HepG2 (cell line): ENCODE data around the gene FOXA1. TPM values are rescaled to one million over a fixed set of nuclear protein-coding genes. Genes with fewer than 3 reads are reported as not detected.

ENCODE experiments used
- ASH2L ChIP-seq: fragments of 300-600, 200-600 bp; sonication (generic); IDR thresholded peaks from 2 replicates; pipeline ENCODE4 v1.7.0; 2017; ENCODE audit warnings: low read depth, mild to moderate bottlenecking, moderate library complexity, mixed read lengths, low read length; ENCODE audit not compliant: insufficient read length
- GABPA ChIP-seq, 2 experiments: IDR thresholded peaks; 2 replicates each; pipeline ENCODE4 v1.6.1; 2011 to 2016; ENCODE audit warnings: low read depth in 2 of 2, low read length in 1 of 2, missing biosample characterization in 1 of 2, missing genetic modification characterization in 1 of 2
- HOXA5 ChIP-seq: sonication (generic); formaldehyde crosslinking; IDR thresholded peaks from 2 replicates; pipeline ENCODE4 v1.4.0; 2020; ENCODE audit warnings: missing genetic modification reagents
- HOXA7 ChIP-seq: sonication (generic); formaldehyde crosslinking; IDR thresholded peaks from 2 replicates; pipeline ENCODE4 v1.8.1; 2022; ENCODE audit warnings: mild to moderate bottlenecking, missing genetic modification reagents, moderate library complexity
- KMT2B ChIP-seq: IDR thresholded peaks from 2 replicates; pipeline ENCODE4 v1.6.1; 2016; ENCODE audit warnings: missing genetic modification reagents, missing compliant biosample characterization
- NFYC ChIP-seq: IDR thresholded peaks from 2 replicates; pipeline ENCODE4 v1.6.1; 2016; ENCODE audit warnings: missing genetic modification reagents, missing compliant biosample characterization
- POLR2A ChIP-seq, 2 experiments: IDR thresholded peaks; 2 replicates each; pipeline ENCODE4 v1.6.1; 2011; ENCODE audit warnings: low read depth in 2 of 2, low read length in 2 of 2, mild to moderate bottlenecking in 1 of 2, moderate library complexity in 1 of 2; ENCODE audit not compliant: insufficient read depth in 1 of 2
- ZMAT3 ChIP-seq: sonication (generic); formaldehyde crosslinking; conservative IDR thresholded peaks from 2 replicates; pipeline ENCODE4 v1.7.0; 2021; ENCODE audit warnings: missing genetic modification reagents
- ZNF138 ChIP-seq: sonication (generic); formaldehyde crosslinking; IDR thresholded peaks from 2 replicates; pipeline ENCODE4 v1.5.0; 2020; ENCODE audit warnings: mild to moderate bottlenecking, low read depth, missing genetic modification reagents
- ZNF225 ChIP-seq: sonication (generic); formaldehyde crosslinking; IDR thresholded peaks from 2 replicates; pipeline ENCODE4 v1.4.0; 2020; ENCODE audit warnings: mild to moderate bottlenecking, missing genetic modification reagents
- ZNF234 ChIP-seq: sonication (generic); formaldehyde crosslinking; conservative IDR thresholded peaks from 2 replicates; pipeline ENCODE4 v1.5.1; 2020; ENCODE audit warnings: mild to moderate bottlenecking, missing genetic modification reagents
- ZNF333 ChIP-seq: sonication (generic); formaldehyde crosslinking; IDR thresholded peaks from 2 replicates; pipeline ENCODE4 v1.4.0; 2020; ENCODE audit warnings: mild to moderate bottlenecking, missing genetic modification reagents, borderline replicate concordance
- ZNF841 ChIP-seq: sonication (generic); formaldehyde crosslinking; IDR thresholded peaks from 2 replicates; pipeline ENCODE4 v1.8.1; 2023; ENCODE audit warnings: missing genetic modification reagents, borderline replicate concordance
- polyA plus RNA-seq, 8 experiments: library from polyadenylated mRNA; depleted of rRNA in 3 of 8; stranded (reverse) in 7 of 8; unstranded in 1 of 8; fragments of >200 nt; fragmentation: Illumina TruSeq in 4 of 8; extraction: Trizol in 4 of 8; gene quantifications; 2 replicates each; pipeline versions ENCODE4 v1.2.1 to v1.2.3, GENCODE V29; 2011 to 2016; ENCODE audit warnings: low read depth in 4 of 8, missing spikeins in 1 of 8, mixed read lengths in 1 of 8; ENCODE audit not compliant: insufficient read depth in 1 of 8
- total RNA-seq, 5 experiments: library from RNA; depleted of rRNA; stranded (reverse); fragments of >200 nt; fragmentation: Illumina TruSeq; extraction: Trizol; gene quantifications; 2 replicates each; pipeline ENCODE4 v1.2.3, GENCODE V29; 2016; ENCODE audit warnings: low read depth in 1 of 5
- TF ChIP-seq, protein P1 (sequence below): sonication (generic); formaldehyde crosslinking; IDR thresholded peaks from 2 replicates; pipeline ENCODE4 v1.5.1; 2020; ENCODE audit warnings: mild to moderate bottlenecking, missing genetic modification reagents
- TF ChIP-seq, protein P2 (sequence below): IDR thresholded peaks from 2 replicates; pipeline ENCODE4 v1.6.1; 2016; ENCODE audit warnings: control low read depth
- TF ChIP-seq, protein P3 (sequence below): sonication (generic); formaldehyde crosslinking; IDR thresholded peaks from 2 replicates; pipeline ENCODE4 v1.5.0; 2020; ENCODE audit warnings: missing genetic modification reagents
- TF ChIP-seq, protein P4 (sequence below): sonication (generic); formaldehyde crosslinking; IDR thresholded peaks from 2 replicates; pipeline ENCODE4 v1.8.0; 2022; ENCODE audit warnings: missing genetic modification reagents, mild to moderate bottlenecking, moderate library complexity, borderline replicate concordance
- TF ChIP-seq, protein P5 (sequence below): sonication (generic); formaldehyde crosslinking; IDR thresholded peaks from 2 replicates; pipeline ENCODE4 v1.4.0; 2020; ENCODE audit warnings: missing genetic modification reagents, borderline replicate concordance

Gene FOXA1
- total and polyA plus RNA-seq, 2 of the 13 experiments (the other 11 are each of a cell fraction or from before 2014, with no cell fraction given) = 43.4 to 58.6 TPM

DNA sequence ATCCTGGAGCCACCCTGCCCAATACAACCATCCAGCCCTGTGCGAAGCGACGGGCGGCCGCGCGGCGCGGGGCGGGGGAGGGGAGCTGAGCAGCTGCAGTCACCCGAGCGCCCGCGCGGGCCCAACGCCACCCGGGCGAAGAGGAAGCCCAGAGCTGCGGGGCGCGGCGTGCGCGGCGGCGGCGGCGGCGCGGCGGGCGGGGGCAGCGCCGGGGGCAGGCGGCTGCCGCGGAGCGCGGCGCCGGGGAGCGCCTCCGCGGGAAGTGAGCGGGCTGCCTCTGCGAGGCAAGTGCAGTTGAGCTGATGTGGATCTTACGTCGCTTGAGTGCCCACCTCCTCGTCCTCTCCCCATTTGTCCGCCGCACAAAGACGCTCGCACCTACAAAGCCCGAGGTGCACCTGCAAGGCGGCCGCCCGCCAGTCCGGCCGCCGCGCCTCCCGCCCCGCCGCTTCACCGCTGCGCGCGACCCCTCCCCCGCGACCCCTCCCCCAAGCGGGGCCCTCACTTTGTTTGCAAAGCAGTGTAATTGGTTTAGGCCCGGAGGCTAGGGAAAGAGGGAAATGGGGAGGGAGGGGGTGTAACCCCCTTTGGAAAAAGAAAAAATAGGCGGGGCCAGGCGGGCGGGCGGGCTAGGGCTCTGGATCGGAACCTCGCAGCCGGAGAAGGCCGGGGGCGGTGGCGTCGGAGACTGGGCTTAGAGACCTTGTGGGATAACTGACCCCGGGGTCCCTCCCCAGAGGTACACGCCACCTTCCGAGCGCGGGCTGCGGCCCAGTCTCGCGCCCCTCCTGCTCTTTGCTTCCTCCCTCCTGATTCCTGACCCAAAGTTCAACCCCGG is at the start of gene FOXA1, which contains the start of gene TTC6 (continued):
- TF ChIP-seq, protein P1, sequence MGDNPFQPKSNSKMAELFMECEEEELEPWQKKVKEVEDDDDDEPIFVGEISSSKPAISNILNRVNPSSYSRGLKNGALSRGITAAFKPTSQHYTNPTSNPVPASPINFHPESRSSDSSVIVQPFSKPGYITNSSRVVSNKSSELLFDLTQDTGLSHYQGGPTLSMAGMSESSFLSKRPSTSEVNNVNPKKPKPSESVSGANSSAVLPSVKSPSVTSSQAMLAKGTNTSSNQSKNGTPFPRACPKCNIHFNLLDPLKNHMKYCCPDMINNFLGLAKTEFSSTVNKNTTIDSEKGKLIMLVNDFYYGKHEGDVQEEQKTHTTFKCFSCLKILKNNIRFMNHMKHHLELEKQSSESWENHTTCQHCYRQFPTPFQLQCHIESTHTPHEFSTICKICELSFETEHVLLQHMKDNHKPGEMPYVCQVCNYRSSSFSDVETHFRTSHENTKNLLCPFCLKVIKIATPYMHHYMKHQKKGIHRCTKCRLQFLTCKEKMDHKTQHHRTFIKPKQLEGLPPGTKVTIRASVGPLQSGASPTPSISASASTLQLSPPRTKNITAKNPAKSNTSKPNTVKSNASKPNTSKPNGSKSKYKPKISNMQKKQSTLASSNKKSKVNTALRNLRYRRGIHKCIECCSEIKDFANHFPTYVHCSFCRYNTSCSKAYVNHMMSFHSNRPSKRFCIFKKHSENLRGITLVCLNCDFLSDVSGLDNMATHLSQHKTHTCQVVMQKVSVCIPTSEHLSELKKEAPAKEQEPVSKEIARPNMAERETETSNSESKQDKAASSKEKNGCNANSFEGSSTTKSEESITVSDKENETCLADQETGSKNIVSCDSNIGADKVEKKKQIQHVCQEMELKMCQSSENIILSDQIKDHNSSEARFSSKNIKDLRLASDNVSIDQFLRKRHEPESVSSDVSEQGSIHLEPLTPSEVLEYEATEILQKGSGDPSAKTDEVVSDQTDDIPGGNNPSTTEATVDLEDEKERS (CRISPR knock-in tag) = no peak
- peak; percentile 83 for TF ChIP-seq HOXA5 (CRISPR knock-in tag)
- TF ChIP-seq ZNF333 (CRISPR knock-in tag) = peak; percentile 69; the same call in 1 of the 2 replicates
- TF ChIP-seq, protein P2, sequence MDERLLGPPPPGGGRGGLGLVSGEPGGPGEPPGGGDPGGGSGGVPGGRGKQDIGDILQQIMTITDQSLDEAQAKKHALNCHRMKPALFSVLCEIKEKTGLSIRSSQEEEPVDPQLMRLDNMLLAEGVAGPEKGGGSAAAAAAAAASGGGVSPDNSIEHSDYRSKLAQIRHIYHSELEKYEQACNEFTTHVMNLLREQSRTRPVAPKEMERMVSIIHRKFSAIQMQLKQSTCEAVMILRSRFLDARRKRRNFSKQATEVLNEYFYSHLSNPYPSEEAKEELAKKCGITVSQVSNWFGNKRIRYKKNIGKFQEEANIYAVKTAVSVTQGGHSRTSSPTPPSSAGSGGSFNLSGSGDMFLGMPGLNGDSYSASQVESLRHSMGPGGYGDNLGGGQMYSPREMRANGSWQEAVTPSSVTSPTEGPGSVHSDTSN (CRISPR knock-in tag) = no peak
- TF ChIP-seq, protein P3, sequence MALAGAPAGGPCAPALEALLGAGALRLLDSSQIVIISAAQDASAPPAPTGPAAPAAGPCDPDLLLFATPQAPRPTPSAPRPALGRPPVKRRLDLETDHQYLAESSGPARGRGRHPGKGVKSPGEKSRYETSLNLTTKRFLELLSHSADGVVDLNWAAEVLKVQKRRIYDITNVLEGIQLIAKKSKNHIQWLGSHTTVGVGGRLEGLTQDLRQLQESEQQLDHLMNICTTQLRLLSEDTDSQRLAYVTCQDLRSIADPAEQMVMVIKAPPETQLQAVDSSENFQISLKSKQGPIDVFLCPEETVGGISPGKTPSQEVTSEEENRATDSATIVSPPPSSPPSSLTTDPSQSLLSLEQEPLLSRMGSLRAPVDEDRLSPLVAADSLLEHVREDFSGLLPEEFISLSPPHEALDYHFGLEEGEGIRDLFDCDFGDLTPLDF (CRISPR knock-in tag) = no peak
- TF ChIP-seq ZMAT3 (CRISPR knock-in tag) = 0 out of 2 replicates have a peak, but pooled peaks have one; percentile 27
- TF ChIP-seq POLR2A (IDR thresholded peaks at IDR 0.05; ENCODE audit: insufficient read depth in 1 of 2, low read depth in 2 of 2, low read length in 2 of 2) = peak in 1 of 2 experiments; percentile 95; a peak in 2 of 4 replicates
- TF ChIP-seq HOXA7 (CRISPR knock-in tag) = no peak
- 0 out of 2 replicates have a peak, but pooled peaks have one; percentile 47 for TF ChIP-seq ZNF138 (CRISPR knock-in tag)
- TF ChIP-seq ZNF841 (CRISPR knock-in tag) = no peak
- TF ChIP-seq, protein P4, sequence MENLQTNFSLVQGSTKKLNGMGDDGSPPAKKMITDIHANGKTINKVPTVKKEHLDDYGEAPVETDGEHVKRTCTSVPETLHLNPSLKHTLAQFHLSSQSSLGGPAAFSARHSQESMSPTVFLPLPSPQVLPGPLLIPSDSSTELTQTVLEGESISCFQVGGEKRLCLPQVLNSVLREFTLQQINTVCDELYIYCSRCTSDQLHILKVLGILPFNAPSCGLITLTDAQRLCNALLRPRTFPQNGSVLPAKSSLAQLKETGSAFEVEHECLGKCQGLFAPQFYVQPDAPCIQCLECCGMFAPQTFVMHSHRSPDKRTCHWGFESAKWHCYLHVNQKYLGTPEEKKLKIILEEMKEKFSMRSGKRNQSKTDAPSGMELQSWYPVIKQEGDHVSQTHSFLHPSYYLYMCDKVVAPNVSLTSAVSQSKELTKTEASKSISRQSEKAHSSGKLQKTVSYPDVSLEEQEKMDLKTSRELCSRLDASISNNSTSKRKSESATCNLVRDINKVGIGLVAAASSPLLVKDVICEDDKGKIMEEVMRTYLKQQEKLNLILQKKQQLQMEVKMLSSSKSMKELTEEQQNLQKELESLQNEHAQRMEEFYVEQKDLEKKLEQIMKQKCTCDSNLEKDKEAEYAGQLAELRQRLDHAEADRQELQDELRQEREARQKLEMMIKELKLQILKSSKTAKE (CRISPR knock-in tag) = no peak
- no peak for TF ChIP-seq GABPA (IDR thresholded peaks at IDR 0.05; ENCODE audit: low read depth, low read length)
- TF ChIP-seq GABPA (CRISPR knock-in tag; IDR thresholded peaks at IDR 0.05; ENCODE audit: low read depth) = no peak
- peak; percentile 27; the same call in 1 of the 2 replicates for TF ChIP-seq KMT2B (CRISPR knock-in tag)
- no peak for TF ChIP-seq ZNF234 (CRISPR knock-in tag)
- no peak for TF ChIP-seq ASH2L
- TF ChIP-seq, protein P5, sequence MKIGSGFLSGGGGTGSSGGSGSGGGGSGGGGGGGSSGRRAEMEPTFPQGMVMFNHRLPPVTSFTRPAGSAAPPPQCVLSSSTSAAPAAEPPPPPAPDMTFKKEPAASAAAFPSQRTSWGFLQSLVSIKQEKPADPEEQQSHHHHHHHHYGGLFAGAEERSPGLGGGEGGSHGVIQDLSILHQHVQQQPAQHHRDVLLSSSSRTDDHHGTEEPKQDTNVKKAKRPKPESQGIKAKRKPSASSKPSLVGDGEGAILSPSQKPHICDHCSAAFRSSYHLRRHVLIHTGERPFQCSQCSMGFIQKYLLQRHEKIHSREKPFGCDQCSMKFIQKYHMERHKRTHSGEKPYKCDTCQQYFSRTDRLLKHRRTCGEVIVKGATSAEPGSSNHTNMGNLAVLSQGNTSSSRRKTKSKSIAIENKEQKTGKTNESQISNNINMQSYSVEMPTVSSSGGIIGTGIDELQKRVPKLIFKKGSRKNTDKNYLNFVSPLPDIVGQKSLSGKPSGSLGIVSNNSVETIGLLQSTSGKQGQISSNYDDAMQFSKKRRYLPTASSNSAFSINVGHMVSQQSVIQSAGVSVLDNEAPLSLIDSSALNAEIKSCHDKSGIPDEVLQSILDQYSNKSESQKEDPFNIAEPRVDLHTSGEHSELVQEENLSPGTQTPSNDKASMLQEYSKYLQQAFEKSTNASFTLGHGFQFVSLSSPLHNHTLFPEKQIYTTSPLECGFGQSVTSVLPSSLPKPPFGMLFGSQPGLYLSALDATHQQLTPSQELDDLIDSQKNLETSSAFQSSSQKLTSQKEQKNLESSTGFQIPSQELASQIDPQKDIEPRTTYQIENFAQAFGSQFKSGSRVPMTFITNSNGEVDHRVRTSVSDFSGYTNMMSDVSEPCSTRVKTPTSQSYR (CRISPR knock-in tag) = peak; percentile 96
- peak; percentile 96 for TF ChIP-seq ZNF225
- TF ChIP-seq NFYC = peak; percentile 47; the same call in 1 of the 2 replicates
